NCI-H1436 treated with DMSO at 0.1 percent for 48 hours (cell line): Measurements from ENCODE around the gene ENAH.
"Not testable (repeated sequence)": the region's sequence is repeated elsewhere in the genome, so short reads cannot be mapped to it uniquely, and the experiment has no call there.

ENCODE experiments used
- DNase-seq: peaks from one replicate; lab custom pipeline; 2025; lab: John Stamatoyannopoulos, UW

The ENAH gene

GRCh38 chr1:225644666-225645065 lies 8.3 kb downstream of the ENAH start:
- no peak for DNase-seq

DNA sequence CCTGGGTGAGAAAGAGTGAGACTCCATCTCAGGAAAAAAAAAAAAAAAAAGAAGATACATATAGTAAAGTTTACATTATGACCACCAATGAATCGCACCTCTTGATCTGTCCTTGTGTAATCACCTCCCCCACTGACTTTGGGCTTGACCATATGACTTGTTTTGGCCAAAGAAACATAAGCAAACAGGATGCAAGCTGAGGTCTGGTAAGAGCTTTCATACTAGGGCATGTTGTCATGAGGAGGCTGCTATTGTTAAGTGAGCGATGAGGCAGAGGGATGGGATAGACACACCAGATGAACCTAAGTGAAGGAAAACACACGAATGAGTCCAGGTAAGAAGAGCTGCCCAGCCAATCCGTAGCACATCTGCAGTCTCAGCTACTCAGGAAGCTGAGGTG lies 10.7 kb downstream of the ENAH start:
- no peak for DNase-seq

GRCh38 chr1:225638853-225639252 lies 14.1 kb downstream of the ENAH start:
- DNase-seq: no peak

DNA sequence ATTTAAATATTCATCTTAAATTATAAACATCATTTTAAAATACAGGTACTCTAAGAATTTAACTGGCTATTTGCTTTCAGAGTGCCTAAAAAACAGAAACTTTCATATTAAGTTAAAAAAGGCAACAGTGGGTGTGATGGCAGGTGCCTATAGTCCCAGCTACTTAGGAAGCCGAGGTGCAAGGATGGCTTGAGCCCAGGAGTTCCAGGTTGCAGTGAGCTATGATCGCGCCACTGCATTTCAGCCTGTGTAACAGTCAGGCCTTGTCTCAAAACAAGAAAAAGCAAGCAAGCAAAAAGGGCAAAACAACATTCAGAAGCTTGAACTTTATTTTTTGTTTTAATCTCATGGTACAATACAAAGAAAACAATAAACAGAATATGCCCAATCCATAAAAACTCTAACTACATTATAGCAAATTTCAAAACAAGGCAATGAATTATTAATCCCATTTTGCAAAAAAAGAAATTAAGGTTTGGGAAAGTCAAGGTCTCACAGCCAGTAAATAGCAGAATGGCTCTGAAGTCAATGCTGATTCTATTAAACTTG lies 15.2 kb downstream of the ENAH start:
- DNase-seq: no peak

DNA sequence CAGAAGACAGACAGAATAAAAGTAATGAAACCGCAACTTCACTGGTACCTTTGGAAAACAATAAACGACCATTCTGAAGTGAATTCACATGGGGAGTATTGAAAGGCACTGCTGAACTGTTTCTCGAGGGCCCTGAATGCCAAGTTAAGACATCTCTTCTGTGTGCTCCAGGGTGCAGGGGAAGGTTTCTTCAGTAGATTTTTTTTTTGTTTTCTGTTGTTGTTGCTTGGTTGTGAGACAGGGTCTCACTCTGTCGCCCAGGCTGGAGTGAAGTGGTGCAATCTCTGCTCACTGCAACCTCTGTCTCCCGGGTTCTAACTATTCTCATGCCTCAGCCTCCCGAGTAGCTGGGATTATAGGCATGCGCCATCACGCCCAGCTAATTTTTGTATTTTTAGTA lies 15.9 kb downstream of the ENAH start:
- not testable (repeated sequence) for DNase-seq

DNA sequence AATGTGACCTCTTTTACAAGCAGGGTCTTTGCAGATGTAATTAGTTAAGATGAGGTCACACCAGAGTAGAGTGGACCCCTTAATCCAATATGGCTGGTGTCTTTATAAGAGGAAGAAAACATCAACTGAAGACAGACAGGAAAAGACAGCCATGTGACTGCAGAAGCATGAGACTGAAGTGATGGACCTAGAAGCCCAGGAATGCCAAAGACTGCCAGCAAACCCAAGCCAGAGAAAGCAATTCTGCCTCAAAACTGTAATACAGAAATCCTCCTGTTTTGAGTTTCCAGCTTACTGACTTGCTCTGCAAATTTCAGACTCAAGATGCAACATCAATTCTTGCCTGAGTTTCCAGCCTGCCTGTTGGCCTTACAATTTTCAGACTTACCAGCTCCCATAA lies 17.3 kb downstream of the ENAH start:
- no peak for DNase-seq

GRCh38 chr1:225632836-225633235 lies 20.1 kb downstream of the ENAH start:
- DNase-seq: not testable (repeated sequence)

GRCh38 chr1:225631021-225631663 lies 21.8 kb downstream of the ENAH start:
- DNase-seq: no peak

DNA sequence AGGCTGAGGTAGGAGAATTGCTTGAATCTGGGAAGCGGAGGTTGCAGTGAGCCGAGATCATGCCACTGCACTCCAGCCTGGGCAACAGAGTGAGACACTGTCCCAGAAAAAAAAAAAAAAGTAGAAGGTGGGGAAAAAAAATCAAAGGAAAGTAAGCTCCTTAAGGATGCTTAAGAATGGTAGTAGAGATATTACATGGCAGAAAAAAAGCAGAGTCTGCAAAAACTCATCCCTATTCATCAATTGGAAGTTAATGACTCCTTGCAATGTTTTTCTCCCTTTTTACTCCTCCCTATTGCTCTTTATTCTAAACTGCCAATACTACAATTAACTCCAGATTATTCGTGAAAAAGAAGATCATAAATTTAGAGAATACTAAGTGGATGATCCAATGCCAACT lies 23.4 kb downstream of the ENAH start:
- no peak for DNase-seq

- DNase-seq: not testable (repeated sequence)
These were observed 24.1 kb downstream of the ENAH start for GRCh38 chr1:225628794-225629193.

GRCh38 chr1:225627304-225627947 lies 25.5 kb downstream of the ENAH start:
- DNase-seq: no peak

GRCh38 chr1:225626698-225627097 lies 26.2 kb downstream of the ENAH start:
- no peak for DNase-seq

- DNase-seq: no peak
These were observed 35.0 kb downstream of the ENAH start for GRCh38 chr1:225617956-225618355.

DNA sequence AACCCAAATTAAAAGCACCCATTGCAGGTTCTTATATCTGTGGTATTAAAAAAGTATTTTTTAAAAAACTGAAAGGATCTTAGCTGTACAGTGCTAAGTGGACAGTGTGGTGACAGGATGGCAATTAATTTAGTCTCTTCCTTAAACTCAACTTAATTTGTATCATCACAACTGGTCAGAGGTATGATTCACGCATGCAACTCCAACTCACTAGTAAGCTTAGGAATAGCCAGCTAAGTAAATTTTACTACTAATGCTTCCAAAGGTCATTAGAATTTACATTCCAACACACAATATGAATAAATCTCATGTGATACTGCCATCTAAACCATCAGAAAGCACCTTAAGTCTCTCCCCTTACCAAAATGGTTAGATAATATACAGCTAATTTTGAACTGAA lies 35.4 kb downstream of the ENAH start:
- no peak for DNase-seq

- DNase-seq: not testable (repeated sequence)
These were observed 37.5 kb downstream of the ENAH start for GRCh38 chr1:225615403-225615790.

GRCh38 chr1:225613006-225613405 lies 39.9 kb downstream of the ENAH start:
- DNase-seq: no peak

GRCh38 chr1:225612287-225612686 lies 40.6 kb downstream of the ENAH start:
- no peak for DNase-seq

- no peak for DNase-seq
These were observed 41.2 kb downstream of the ENAH start for GRCh38 chr1:225611537-225612223.

GRCh38 chr1:225610539-225610938 lies 42.4 kb downstream of the ENAH start:
- DNase-seq: no peak

DNA sequence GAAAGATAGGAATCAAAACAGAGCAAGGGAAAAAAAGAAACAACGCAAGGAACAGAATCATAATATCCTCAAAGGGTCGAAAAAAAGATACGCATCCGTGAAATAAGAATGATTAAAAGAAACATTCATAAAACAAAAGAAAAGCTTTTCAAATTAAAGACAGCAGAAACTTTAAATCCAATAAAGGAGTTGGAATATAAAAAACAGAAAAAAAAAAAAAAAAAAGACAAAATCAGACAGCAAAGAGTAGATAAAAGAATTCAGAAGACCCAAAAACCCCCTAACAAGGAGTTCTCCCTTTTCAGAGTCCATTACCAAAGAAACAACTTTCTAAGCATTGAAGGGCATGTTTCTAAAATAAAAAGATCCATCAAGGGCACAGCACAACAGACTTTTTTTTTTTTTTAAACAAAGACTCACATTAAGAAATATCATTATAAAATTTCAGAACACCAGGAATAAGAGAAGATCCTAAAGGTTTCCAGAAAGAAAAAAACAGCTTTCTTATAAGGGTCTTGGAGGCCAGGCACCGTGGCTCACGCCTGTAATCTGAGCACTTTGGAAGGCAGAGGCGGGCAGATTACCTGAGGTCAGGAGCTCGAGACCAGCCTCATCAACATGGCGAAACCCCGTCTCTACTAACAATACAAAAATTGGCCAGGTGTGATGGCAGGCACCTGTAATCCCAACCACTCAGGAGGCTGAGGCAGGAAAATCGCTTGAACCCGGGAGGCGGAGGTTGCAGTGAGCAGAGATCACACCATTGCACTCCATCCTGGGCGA lies 44.7 kb downstream of the ENAH start:
- DNase-seq: no peak

- DNase-seq: no peak
These were observed 45.6 kb downstream of the ENAH start for GRCh38 chr1:225607355-225607754.
